Measurements from ENCODE around the gene PPIG.
"Not testable (repeated sequence)": the region's sequence is repeated elsewhere in the genome, so short reads cannot be mapped to it uniquely, and the experiment has no call there.

Gene PPIG

GRCh38 chr2:169663247-169663646, 79.1 kb downstream of the PPIG start:
- DNase-seq (ENCODE audit: low read depth, low spot score) = no peak

GRCh38 chr2:169664600-169664977, 80.4 kb downstream of the PPIG start:
- DNase-seq (ENCODE audit: low read depth, low spot score) = no peak

GRCh38 chr2:169664978-169665930, 81.1 kb downstream of the PPIG start:
- DNase-seq (ENCODE audit: low read depth, low spot score) = no peak

- no peak for DNase-seq (ENCODE audit: low read depth, low spot score)
Measured at GRCh38 chr2:169667583-169667982, 83.4 kb downstream of the PPIG start.

- peak; percentile 14 for DNase-seq (ENCODE audit: low read depth, low spot score)
Measured at GRCh38 chr2:169670215-169670651, 86.1 kb downstream of the PPIG start.

GRCh38 chr2:169670937-169671336, 86.8 kb downstream of the PPIG start:
- DNase-seq (ENCODE audit: low read depth, low spot score) = no peak

- no peak for DNase-seq (ENCODE audit: low read depth, low spot score)
Measured at GRCh38 chr2:169672406-169672805, 88.3 kb downstream of the PPIG start.

GRCh38 chr2:169673106-169673505, 89.0 kb downstream of the PPIG start:
- no peak for DNase-seq (ENCODE audit: low read depth, low spot score)

GRCh38 chr2:169673921-169674320, 89.8 kb downstream of the PPIG start:
- DNase-seq (ENCODE audit: low read depth, low spot score) = no peak

GRCh38 chr2:169676357-169676756, 92.2 kb downstream of the PPIG start:
- no peak for DNase-seq (ENCODE audit: low read depth, low spot score)

GRCh38 chr2:169676850-169677249, 92.7 kb downstream of the PPIG start:
- no peak for DNase-seq (ENCODE audit: low read depth, low spot score)

GRCh38 chr2:169683054-169683424, 98.9 kb downstream of the PPIG start:
- no peak for DNase-seq (ENCODE audit: low read depth, low spot score)

- DNase-seq (ENCODE audit: low read depth, low spot score) = no peak
Measured at GRCh38 chr2:169683425-169684134, 99.4 kb downstream of the PPIG start.

- DNase-seq (ENCODE audit: low read depth, low spot score) = no peak
Measured at GRCh38 chr2:169684135-169684565, 100.0 kb downstream of the PPIG start.

- not testable (repeated sequence) for DNase-seq (ENCODE audit: low read depth, low spot score)
Measured at GRCh38 chr2:169684712-169685111, 100.6 kb downstream of the PPIG start.

GRCh38 chr2:169686825-169687224, 102.7 kb downstream of the PPIG start:
- DNase-seq (ENCODE audit: low read depth, low spot score) = not testable (repeated sequence)

- not testable (repeated sequence) for DNase-seq (ENCODE audit: low read depth, low spot score)
Measured at GRCh38 chr2:169687943-169688342, 103.8 kb downstream of the PPIG start.

- DNase-seq (ENCODE audit: low read depth, low spot score) = no peak
Measured at GRCh38 chr2:169690958-169691357, 106.8 kb downstream of the PPIG start.
